GM18517 (cell line): ENCODE data around the gene FAT3.

ENCODE experiments used
- ATAC-seq: cut with Tn5 transposase; IDR thresholded peaks from one replicate; pipeline ENCODE4 v1.9.1; 2021; ENCODE audit warnings: mild to moderate bottlenecking, moderate library complexity; ENCODE audit not compliant: unreplicated experiment

FAT3 gene

GRCh38 chr11:92224407-92225124, at the start of gene FAT3:
FAT3 (plus strand) TSS chr11:92224818; CDS start chr11:92352113, 127,295 bp downstream.
- no peak for ATAC-seq

GRCh38 chr11:92179017-92179670, 45.5 kb upstream of the FAT3 start:
- ATAC-seq = no peak

GRCh38 chr11:92180226-92180625, 44.4 kb upstream of the FAT3 start:
- ATAC-seq = no peak

- no peak for ATAC-seq
These were observed 43.9 kb upstream of the FAT3 start for GRCh38 chr11:92180664-92181251.

GRCh38 chr11:92190535-92191206, 33.9 kb upstream of the FAT3 start:
- no peak for ATAC-seq

- ATAC-seq = no peak
These were observed 32.5 kb upstream of the FAT3 start for GRCh38 chr11:92192141-92192540.

GRCh38 chr11:92198268-92198667, 26.4 kb upstream of the FAT3 start:
- no peak for ATAC-seq

- no peak for ATAC-seq
These were observed 24.6 kb upstream of the FAT3 start for GRCh38 chr11:92199991-92200390.

GRCh38 chr11:92204731-92205130, 19.9 kb upstream of the FAT3 start:
- ATAC-seq = no peak

GRCh38 chr11:92206441-92206840, 18.2 kb upstream of the FAT3 start:
- ATAC-seq = no peak

GRCh38 chr11:92211576-92212167, 12.9 kb upstream of the FAT3 start:
- no peak for ATAC-seq

GRCh38 chr11:92212530-92212929, 12.1 kb upstream of the FAT3 start:
- no peak for ATAC-seq

- ATAC-seq = no peak
These were observed 7.8 kb upstream of the FAT3 start for GRCh38 chr11:92216789-92217188.

- no peak for ATAC-seq
These were observed 5.1 kb upstream of the FAT3 start for GRCh38 chr11:92219476-92219875.

GRCh38 chr11:92222701-92223100, 1.9 kb upstream of the FAT3 start:
- no peak for ATAC-seq

- no peak for ATAC-seq
These were observed 588 bp upstream of the FAT3 start for GRCh38 chr11:92224054-92224406.

GRCh38 chr11:92225125-92225567, 528 bp downstream of the FAT3 start:
- no peak for ATAC-seq

GRCh38 chr11:92225568-92226330, 1.1 kb downstream of the FAT3 start:
- no peak for ATAC-seq

- no peak for ATAC-seq
These were observed 2.0 kb downstream of the FAT3 start for GRCh38 chr11:92226331-92227229.
